ENCODE results near the gene TCHP.
A peak's percentile ranks its signal among the peaks of the same experiment; 100 is the strongest.

The TCHP gene

DNA sequence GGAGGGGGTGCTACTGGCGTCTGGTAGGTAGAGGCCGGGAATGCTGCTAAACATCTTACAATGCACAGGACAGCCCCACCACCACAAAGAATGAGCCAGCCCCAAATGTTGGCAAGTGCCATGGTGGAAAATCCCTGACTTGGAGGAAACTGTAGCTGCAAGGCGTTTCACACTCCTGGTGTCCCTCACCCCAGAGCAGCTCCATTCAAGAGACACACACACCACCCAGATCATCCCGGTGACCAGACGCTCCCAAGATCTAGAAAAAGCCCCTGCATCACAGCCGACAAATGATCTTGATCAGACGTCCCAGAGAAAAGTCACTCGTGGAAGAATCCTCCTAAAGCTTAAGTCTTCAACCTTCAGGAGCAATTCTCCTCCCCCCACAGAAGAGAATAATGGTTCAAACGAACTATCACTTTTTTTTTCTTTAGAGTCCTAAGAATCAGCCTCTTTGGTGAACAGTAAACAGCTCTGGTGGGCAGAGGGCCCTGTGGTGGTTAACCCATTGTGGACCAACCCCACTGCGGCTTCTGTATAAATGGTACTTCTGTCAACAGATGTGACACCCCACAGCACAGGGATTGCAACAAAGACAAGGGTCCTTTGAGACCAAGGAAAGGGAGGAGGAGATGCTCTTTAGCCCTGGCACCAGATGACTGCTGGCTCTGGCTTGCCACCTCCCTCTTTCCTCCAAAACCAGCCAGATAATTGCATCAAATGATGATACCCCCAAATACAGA is 22.4 kb upstream of the TCHP start:
- no peak overlapping the region for H3K9ac ChIP-seq (ENCODE audit: low read depth, low read length, poor library complexity)
- H3K4me3 ChIP-seq (ENCODE audit: low read length in 2 of 2), result no peak overlapping the region
- H2AFZ ChIP-seq (ENCODE audit: low read length), result no peak overlapping the region
- peaks cover 5% of the 10 kb centered on the region for H3K79me1 ChIP-seq (ENCODE audit: low read depth, low read length)
- peaks cover 10 to 14% of the 10 kb centered on the region in 2 donors for H3K4me1 ChIP-seq (ENCODE audit: control insufficient read depth in 2 of 2, insufficient read depth in 1 of 2, low read depth in 1 of 2, low read length in 2 of 2)
- H3K23ac ChIP-seq (ENCODE audit: low read depth, low read length, poor library complexity), result no peak overlapping the region
- WGBS, 2 donors (ENCODE audit: extremely low coverage in 2 of 2, insufficient read length in 2 of 2, insufficient replicate concordance in 1 of 2), result no CpG with 5 or more reads among the region's 10 CpGs
- H2AK5ac ChIP-seq (ENCODE audit: low read depth, low read length), result no peak overlapping the region
- H3K27me3 ChIP-seq (ENCODE audit: control insufficient read depth in 3 of 3, insufficient read depth in 3 of 3, low read depth in 1 of 3, low read length in 3 of 3), result peaks cover 0 to 10% (median 10%) of the 10 kb centered on the region in 3 experiments
- no peak overlapping the region for H2BK15ac ChIP-seq (ENCODE audit: low read length)
- no peak overlapping the region for H2BK12ac ChIP-seq (ENCODE audit: low read length)
- H2BK120ac ChIP-seq (ENCODE audit: low read depth, low read length), result no peak overlapping the region
- no peak overlapping the region for H3K27ac ChIP-seq (replicated peaks; ENCODE audit: low read length)
- no peak overlapping the region for H3K4ac ChIP-seq (ENCODE audit: low read length)
- H3K4me2 ChIP-seq (ENCODE audit: insufficient read depth, low read length, poor library complexity, severe bottlenecking), result no peak overlapping the region
- H3K36me3 ChIP-seq (replicated peaks in 1 of 2; ENCODE audit: control insufficient read depth in 2 of 2, insufficient read depth in 2 of 2, low read length in 2 of 2), result no peaks in the 10 kb centered on the region
- H4K91ac ChIP-seq (ENCODE audit: low read depth, low read length, poor library complexity), result no peak overlapping the region
- H3K14ac ChIP-seq (ENCODE audit: low read length), result no peak overlapping the region
- H3K9me3 ChIP-seq (replicated peaks in 1 of 2; ENCODE audit: control insufficient read depth in 2 of 2, insufficient read depth in 1 of 2, low read depth in 1 of 2, low read length in 2 of 2), result no peaks in the 10 kb centered on the region
- no peak overlapping the region for H4K8ac ChIP-seq (ENCODE audit: low read depth, low read length)
- H3K18ac ChIP-seq (ENCODE audit: low read length), result no peak overlapping the region
- H2BK5ac ChIP-seq (ENCODE audit: low read length), result no peak overlapping the region
- DNase-seq (ENCODE audit: low spot score), result no peak

GRCh38 chr12:109878247-109878625 is 21.8 kb upstream of the TCHP start:
- Histone ChIP-seq H2AFZ (ENCODE audit: low read length) (no peak overlapping the region), H2BK120ac (ENCODE audit: low read depth, low read length) (no peak overlapping the region), H3K23ac (ENCODE audit: low read depth, low read length, poor library complexity) (no peak overlapping the region), H3K4me2 (ENCODE audit: insufficient read depth, low read length, poor library complexity, severe bottlenecking) (no peak overlapping the region), H4K8ac (ENCODE audit: low read depth, low read length) (no peak overlapping the region), H2BK12ac (ENCODE audit: low read length) (no peak overlapping the region), H3K18ac (ENCODE audit: low read length) (no peak overlapping the region), H3K14ac (ENCODE audit: low read length) (no peak overlapping the region), H2BK15ac (ENCODE audit: low read length) (no peak overlapping the region), H2AK5ac (ENCODE audit: low read depth, low read length) (no peak overlapping the region), H3K27me3 (ENCODE audit: control insufficient read depth in 3 of 3, insufficient read depth in 3 of 3, low read depth in 1 of 3, low read length in 3 of 3) (peaks cover 0 to 10% (median 10%) of the 10 kb centered on the region in 3 experiments), H3K4ac (ENCODE audit: low read length) (no peak overlapping the region), H3K79me1 (ENCODE audit: low read depth, low read length) (peaks cover 5% of the 10 kb centered on the region), H4K91ac (ENCODE audit: low read depth, low read length, poor library complexity) (no peak overlapping the region), H3K9me3 (replicated peaks in 1 of 2; ENCODE audit: control insufficient read depth in 2 of 2, insufficient read depth in 1 of 2, low read depth in 1 of 2, low read length in 2 of 2) (no peaks in the 10 kb centered on the region), H3K36me3 (replicated peaks in 1 of 2; ENCODE audit: control insufficient read depth in 2 of 2, insufficient read depth in 2 of 2, low read length in 2 of 2) (no peaks in the 10 kb centered on the region), H3K4me3 (ENCODE audit: low read length in 2 of 2) (no peak overlapping the region), H3K4me1 (ENCODE audit: control insufficient read depth in 2 of 2, insufficient read depth in 1 of 2, low read depth in 1 of 2, low read length in 2 of 2) (peaks cover 10 to 14% of the 10 kb centered on the region in 2 donors), H2BK5ac (ENCODE audit: low read length) (no peak overlapping the region), H3K9ac (ENCODE audit: low read depth, low read length, poor library complexity) (no peak overlapping the region), H3K27ac (replicated peaks; ENCODE audit: low read length) (no peak overlapping the region)
- no peak for DNase-seq (ENCODE audit: low spot score)
- no CpG with 5 or more reads among the region's 3 CpGs for WGBS, 2 donors (ENCODE audit: extremely low coverage in 2 of 2, insufficient read length in 2 of 2, insufficient replicate concordance in 1 of 2)

DNA sequence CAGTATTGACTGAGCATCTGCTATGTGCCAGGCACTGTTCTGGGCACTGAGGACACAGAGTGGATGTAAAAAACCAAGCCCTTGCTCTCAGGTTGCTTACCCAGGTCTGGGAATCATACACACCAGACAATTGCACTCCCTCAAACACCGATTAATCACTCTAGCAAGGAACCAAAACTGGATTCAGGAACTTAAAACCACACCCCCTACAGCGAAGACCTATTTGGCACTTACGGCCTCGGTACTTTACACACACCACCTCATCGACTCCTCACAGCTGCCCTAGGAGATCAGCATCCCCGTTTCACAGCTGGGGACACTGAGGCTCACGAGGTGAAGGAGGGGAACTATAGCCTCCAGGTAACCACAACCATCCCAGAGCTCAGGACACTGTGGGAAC is 21.3 kb upstream of the TCHP start:
- H4K91ac ChIP-seq (ENCODE audit: low read depth, low read length, poor library complexity), result no peak overlapping the region
- H3K23ac ChIP-seq (ENCODE audit: low read depth, low read length, poor library complexity), result no peak overlapping the region
- peak overlapping the region; percentile 83 for H3K4me2 ChIP-seq (ENCODE audit: insufficient read depth, low read length, poor library complexity, severe bottlenecking)
- H3K14ac ChIP-seq (ENCODE audit: low read length), result no peak overlapping the region
- H3K9ac ChIP-seq (ENCODE audit: low read depth, low read length, poor library complexity), result no peak overlapping the region
- H3K4me3 ChIP-seq (ENCODE audit: low read length in 2 of 2), result peak overlapping the region in 1 of 2 donors; percentile 86
- no peak overlapping the region for H3K18ac ChIP-seq (ENCODE audit: low read length)
- H2AK5ac ChIP-seq (ENCODE audit: low read depth, low read length), result no peak overlapping the region
- no peak for DNase-seq (ENCODE audit: low spot score)
- no peak overlapping the region for H2BK12ac ChIP-seq (ENCODE audit: low read length)
- H2BK5ac ChIP-seq (ENCODE audit: low read length), result no peak overlapping the region
- no CpG with 5 or more reads among the region's 7 CpGs for WGBS, 2 donors (ENCODE audit: extremely low coverage in 2 of 2, insufficient read length in 2 of 2, insufficient replicate concordance in 1 of 2)
- H2BK120ac ChIP-seq (ENCODE audit: low read depth, low read length), result no peak overlapping the region
- H3K4ac ChIP-seq (ENCODE audit: low read length), result no peak overlapping the region
- H2AFZ ChIP-seq (ENCODE audit: low read length), result no peak overlapping the region
- peaks cover 5% of the 10 kb centered on the region for H3K79me1 ChIP-seq (ENCODE audit: low read depth, low read length)
- H3K27ac ChIP-seq (replicated peaks; ENCODE audit: low read length), result no peak overlapping the region
- peaks cover 10 to 14% of the 10 kb centered on the region in 2 donors for H3K4me1 ChIP-seq (ENCODE audit: control insufficient read depth in 2 of 2, insufficient read depth in 1 of 2, low read depth in 1 of 2, low read length in 2 of 2)
- H2BK15ac ChIP-seq (ENCODE audit: low read length), result no peak overlapping the region
- no peaks in the 10 kb centered on the region for H3K36me3 ChIP-seq (replicated peaks in 1 of 2; ENCODE audit: control insufficient read depth in 2 of 2, insufficient read depth in 2 of 2, low read length in 2 of 2)
- H3K9me3 ChIP-seq (replicated peaks in 1 of 2; ENCODE audit: control insufficient read depth in 2 of 2, insufficient read depth in 1 of 2, low read depth in 1 of 2, low read length in 2 of 2), result no peaks in the 10 kb centered on the region
- peaks cover 0 to 10% (median 10%) of the 10 kb centered on the region in 3 experiments for H3K27me3 ChIP-seq (ENCODE audit: control insufficient read depth in 3 of 3, insufficient read depth in 3 of 3, low read depth in 1 of 3, low read length in 3 of 3)
- no peak overlapping the region for H4K8ac ChIP-seq (ENCODE audit: low read depth, low read length)

DNA sequence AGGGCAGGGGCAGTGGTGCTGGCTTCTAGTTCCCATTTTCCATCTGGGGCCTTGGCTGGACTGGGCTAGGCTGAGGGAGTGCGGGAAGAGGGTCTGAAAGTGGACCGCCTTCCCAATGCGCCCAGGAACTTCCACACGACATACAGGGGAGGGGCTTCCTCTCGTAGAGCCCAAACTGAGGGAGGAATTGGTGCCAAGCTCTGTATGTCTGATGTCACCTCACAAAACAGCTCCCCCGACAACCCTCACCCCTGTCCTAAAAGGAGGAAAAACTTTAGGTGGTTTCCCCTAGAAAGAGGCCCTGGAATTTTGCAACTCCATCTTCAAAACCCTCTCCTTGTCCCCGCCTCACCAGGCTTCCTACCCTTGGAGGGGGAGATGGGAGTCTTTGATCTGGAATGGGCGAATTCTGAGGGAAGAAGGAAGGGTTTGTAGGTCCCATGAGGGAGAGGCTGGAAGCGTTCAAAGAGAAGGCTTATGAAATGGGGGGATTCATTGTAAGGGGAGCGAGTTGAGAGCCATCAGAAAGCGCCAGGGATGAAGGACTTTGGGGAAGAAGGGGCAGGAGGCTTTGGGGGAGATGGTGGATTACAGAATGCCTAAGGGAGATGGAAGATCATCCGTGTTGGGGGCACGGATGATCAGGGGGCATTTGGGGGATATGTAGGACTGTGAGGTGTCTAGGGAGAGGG is 20.6 kb upstream of the TCHP start:
- no peak for DNase-seq (ENCODE audit: low spot score)
- H2BK12ac ChIP-seq (ENCODE audit: low read length), result no peak overlapping the region
- no peak overlapping the region for H3K4ac ChIP-seq (ENCODE audit: low read length)
- peaks cover 5% of the 10 kb centered on the region for H3K79me1 ChIP-seq (ENCODE audit: low read depth, low read length)
- H2BK5ac ChIP-seq (ENCODE audit: low read length), result no peak overlapping the region
- H4K8ac ChIP-seq (ENCODE audit: low read depth, low read length), result no peak overlapping the region
- H3K27ac ChIP-seq (replicated peaks; ENCODE audit: low read length), result no peak overlapping the region
- peaks cover 10 to 14% of the 10 kb centered on the region in 2 donors for H3K4me1 ChIP-seq (ENCODE audit: control insufficient read depth in 2 of 2, insufficient read depth in 1 of 2, low read depth in 1 of 2, low read length in 2 of 2)
- no CpG with 5 or more reads among the region's 13 CpGs for WGBS, 2 donors (ENCODE audit: extremely low coverage in 2 of 2, insufficient read length in 2 of 2, insufficient replicate concordance in 1 of 2)
- H3K27me3 ChIP-seq (ENCODE audit: control insufficient read depth in 3 of 3, insufficient read depth in 3 of 3, low read depth in 1 of 3, low read length in 3 of 3), result peaks cover 0 to 10% (median 10%) of the 10 kb centered on the region in 3 experiments
- no peaks in the 10 kb centered on the region for H3K9me3 ChIP-seq (replicated peaks in 1 of 2; ENCODE audit: control insufficient read depth in 2 of 2, insufficient read depth in 1 of 2, low read depth in 1 of 2, low read length in 2 of 2)
- no peak overlapping the region for H2AK5ac ChIP-seq (ENCODE audit: low read depth, low read length)
- H3K23ac ChIP-seq (ENCODE audit: low read depth, low read length, poor library complexity), result no peak overlapping the region
- no peak overlapping the region for H3K18ac ChIP-seq (ENCODE audit: low read length)
- peak overlapping the region; percentile 86 to 92 for H3K4me3 ChIP-seq (ENCODE audit: low read length in 2 of 2)
- peak overlapping the region; percentile 98 for H2AFZ ChIP-seq (ENCODE audit: low read length)
- no peak overlapping the region for H2BK15ac ChIP-seq (ENCODE audit: low read length)
- no peak overlapping the region for H3K14ac ChIP-seq (ENCODE audit: low read length)
- no peak overlapping the region for H2BK120ac ChIP-seq (ENCODE audit: low read depth, low read length)
- H3K4me2 ChIP-seq (ENCODE audit: insufficient read depth, low read length, poor library complexity, severe bottlenecking), result peak overlapping the region; percentile 83
- peak overlapping the region; percentile 97 for H3K9ac ChIP-seq (ENCODE audit: low read depth, low read length, poor library complexity)
- no peaks in the 10 kb centered on the region for H3K36me3 ChIP-seq (replicated peaks in 1 of 2; ENCODE audit: control insufficient read depth in 2 of 2, insufficient read depth in 2 of 2, low read length in 2 of 2)
- no peak overlapping the region for H4K91ac ChIP-seq (ENCODE audit: low read depth, low read length, poor library complexity)
